ENCODE results near the gene PNMA8C.

GRCh38 chr19:46475986-46476385 is 47.2 kb upstream of the PNMA8C start:
- TF ChIP-seq POLR2A (IDR thresholded peaks at IDR 0.05) (no peak), CTCF (IDR thresholded peaks at IDR 0.05) (no peak), POLR2AphosphoS5 (IDR thresholded peaks at IDR 0.05) (no peak)
